ENCODE measurements around the gene TRAPPC3.

Gene TRAPPC3

DNA sequence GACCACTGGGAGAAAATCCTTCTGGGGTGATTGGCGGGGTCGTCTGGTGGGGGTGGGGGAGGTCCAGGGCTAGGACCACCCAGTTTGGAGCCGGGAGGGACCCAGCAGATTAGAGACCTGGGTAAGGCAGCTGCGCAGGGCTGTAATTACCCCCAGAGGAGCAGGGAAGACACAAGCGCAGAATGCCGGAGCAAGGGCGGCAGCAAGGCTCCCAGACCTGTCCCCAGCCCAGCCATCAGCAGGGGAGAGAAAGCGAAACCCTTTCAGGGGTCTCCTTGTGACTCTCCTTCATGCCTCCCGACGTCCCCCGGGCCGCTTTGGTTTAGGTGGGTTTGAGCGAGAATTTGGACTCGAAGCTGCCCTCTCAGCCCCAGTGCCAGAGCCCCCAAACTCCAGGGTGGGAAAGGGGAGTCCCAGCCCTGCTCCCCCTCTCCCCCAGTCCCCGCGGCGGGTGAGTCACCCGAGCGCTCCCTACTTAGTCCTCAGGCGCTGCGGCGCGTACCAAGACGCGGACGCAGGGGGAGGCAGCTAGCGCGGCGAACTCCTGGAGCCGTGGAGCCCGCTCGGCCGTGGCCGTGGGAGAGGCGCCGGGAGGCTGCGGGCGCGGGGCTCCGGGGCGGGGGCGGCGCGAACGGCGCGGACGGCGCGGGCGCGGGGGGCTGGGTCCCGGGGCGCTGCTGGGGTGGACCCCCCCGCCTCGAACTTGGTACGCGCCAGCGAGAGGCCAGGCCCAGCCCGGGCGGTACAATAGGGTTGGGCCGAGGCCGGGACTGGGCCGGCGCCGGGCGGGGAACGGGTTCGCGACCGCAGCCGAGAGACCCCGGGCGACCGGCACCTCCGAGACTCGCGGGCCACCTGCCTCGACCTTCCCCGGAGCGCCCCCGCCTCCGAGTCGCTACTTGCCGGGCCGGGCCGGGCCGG lies 6.4 kb upstream of the TRAPPC3 start, which contains the start of gene MAP7D1:
TSS of gene MAP7D1 (plus strand) at position 753 of the 921 bp plus-strand sequence. CDS start 258 bp downstream, outside the sequence.
- peak; percentile 59 to 81 for DNase-seq (ENCODE audit: low read depth in 1 of 2, low spot score in 1 of 2)
- in situ Hi-C loops (cut with HindIII; ENCODE audit: low pct_unique_long_range_greater_than_20kb, low sequenced_read_pairs), result no loop called here
- TF ChIP-seq JUND (IDR thresholded peaks at IDR 0.05; ENCODE audit: low read depth), result peak; percentile 43; the same call in 1 of the 2 replicates

DNA sequence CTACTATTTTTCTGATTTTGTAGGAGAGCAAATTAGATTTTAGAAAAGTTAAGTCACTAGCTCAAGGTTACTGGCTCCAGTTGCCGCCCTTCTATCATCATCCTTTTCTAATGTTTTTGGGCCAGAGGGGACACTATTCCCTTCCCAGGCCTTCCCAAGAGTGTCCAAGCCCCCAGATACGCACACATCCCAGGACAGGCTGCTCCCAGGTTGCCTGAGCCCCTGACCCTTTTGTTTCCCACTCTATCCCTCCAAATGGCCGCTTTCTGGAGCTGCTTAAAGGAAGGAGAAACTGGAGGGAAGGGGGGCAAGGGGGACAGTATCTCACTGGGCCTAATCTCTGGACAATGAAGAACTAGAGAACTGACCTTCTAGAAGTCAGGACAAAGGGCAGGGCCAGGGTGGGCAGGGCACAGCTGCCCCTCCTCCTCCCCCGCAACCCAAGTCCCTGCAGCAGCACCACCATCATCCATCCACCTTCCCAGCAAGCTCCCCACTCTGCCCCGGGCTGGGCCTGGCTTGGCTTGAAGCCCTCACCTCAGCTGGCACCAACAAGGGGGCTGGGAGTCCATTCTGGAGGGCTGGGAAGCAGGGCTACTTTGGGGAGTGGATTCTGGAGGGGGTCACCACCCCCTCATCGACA lies 5.6 kb upstream of the TRAPPC3 start:
- DNase-seq (ENCODE audit: low read depth in 1 of 2, low spot score in 1 of 2), result no peak
- in situ Hi-C loops (cut with HindIII; ENCODE audit: low pct_unique_long_range_greater_than_20kb, low sequenced_read_pairs), result no loop called here
- TF ChIP-seq JUND (IDR thresholded peaks at IDR 0.05; ENCODE audit: low read depth), result no peak

GRCh38 chr1:36154335-36154734 lies 5.0 kb upstream of the TRAPPC3 start:
- in situ Hi-C loops (cut with HindIII; ENCODE audit: low pct_unique_long_range_greater_than_20kb, low sequenced_read_pairs), result no loop called here
- DNase-seq (ENCODE audit: low read depth in 1 of 2, low spot score in 1 of 2), result no peak
- TF ChIP-seq JUND (IDR thresholded peaks at IDR 0.05; ENCODE audit: low read depth), result no peak

- in situ Hi-C loops (cut with HindIII; ENCODE audit: low pct_unique_long_range_greater_than_20kb, low sequenced_read_pairs), result no loop called here
- DNase-seq (ENCODE audit: low read depth in 1 of 2, low spot score in 1 of 2), result no peak
- TF ChIP-seq JUND (IDR thresholded peaks at IDR 0.05; ENCODE audit: low read depth), result no peak
Measured at GRCh38 chr1:36153476-36153875, 4.2 kb upstream of the TRAPPC3 start.

GRCh38 chr1:36151845-36152203 lies 2.5 kb upstream of the TRAPPC3 start:
- no peak for TF ChIP-seq JUND (IDR thresholded peaks at IDR 0.05; ENCODE audit: low read depth)
- in situ Hi-C loops (cut with HindIII; ENCODE audit: low pct_unique_long_range_greater_than_20kb, low sequenced_read_pairs), result no loop called here
- DNase-seq (ENCODE audit: low read depth in 1 of 2, low spot score in 1 of 2), result no peak

GRCh38 chr1:36151134-36151844 lies 2.0 kb upstream of the TRAPPC3 start:
- in situ Hi-C loops (cut with HindIII; ENCODE audit: low pct_unique_long_range_greater_than_20kb, low sequenced_read_pairs), result no loop called here
- TF ChIP-seq JUND (IDR thresholded peaks at IDR 0.05; ENCODE audit: low read depth), result no peak
- no peak for DNase-seq (ENCODE audit: low read depth in 1 of 2, low spot score in 1 of 2)

GRCh38 chr1:36150296-36151133 lies 1.2 kb upstream of the TRAPPC3 start:
- peak; percentile 61 to 95 for DNase-seq (ENCODE audit: low read depth in 1 of 2, low spot score in 1 of 2)
- in situ Hi-C loops (cut with HindIII; ENCODE audit: low pct_unique_long_range_greater_than_20kb, low sequenced_read_pairs), result no loop called here

DNA sequence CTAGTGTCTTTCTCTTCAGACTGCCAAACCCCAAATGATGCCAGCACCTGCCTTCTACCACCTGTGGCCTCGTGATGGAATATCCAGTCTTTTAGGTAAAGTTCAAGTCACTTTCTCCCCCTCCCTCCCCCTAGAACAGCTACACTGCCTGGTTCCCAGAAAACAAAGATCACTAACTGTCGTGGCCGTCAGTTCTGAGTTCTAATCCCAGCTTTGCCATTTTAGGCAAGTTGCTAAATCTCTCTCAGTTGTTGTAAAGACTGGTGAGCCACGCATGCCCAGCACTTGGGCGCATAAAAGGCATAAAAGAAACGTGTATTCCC lies 648 bp upstream of the TRAPPC3 start:
- in situ Hi-C loops (cut with HindIII; ENCODE audit: low pct_unique_long_range_greater_than_20kb, low sequenced_read_pairs), result no loop called here
- DNase-seq (ENCODE audit: low read depth in 1 of 2, low spot score in 1 of 2), result no peak

More at GRCh38 chr1:36150296-36151133, 1.2 kb upstream of the TRAPPC3 start:
- no peak for TF ChIP-seq JUND (IDR thresholded peaks at IDR 0.05; ENCODE audit: low read depth)

GRCh38 chr1:36148821-36149236 lies 457 bp downstream of the TRAPPC3 start:
- no peak for TF ChIP-seq JUND (IDR thresholded peaks at IDR 0.05; ENCODE audit: low read depth)
- no peak for DNase-seq (ENCODE audit: low read depth in 1 of 2, low spot score in 1 of 2)
- in situ Hi-C loops (cut with HindIII; ENCODE audit: low pct_unique_long_range_greater_than_20kb, low sequenced_read_pairs), result no loop called here

More for the DNA sequence above, 648 bp upstream of the TRAPPC3 start:
- no peak for TF ChIP-seq JUND (IDR thresholded peaks at IDR 0.05; ENCODE audit: low read depth)

DNA sequence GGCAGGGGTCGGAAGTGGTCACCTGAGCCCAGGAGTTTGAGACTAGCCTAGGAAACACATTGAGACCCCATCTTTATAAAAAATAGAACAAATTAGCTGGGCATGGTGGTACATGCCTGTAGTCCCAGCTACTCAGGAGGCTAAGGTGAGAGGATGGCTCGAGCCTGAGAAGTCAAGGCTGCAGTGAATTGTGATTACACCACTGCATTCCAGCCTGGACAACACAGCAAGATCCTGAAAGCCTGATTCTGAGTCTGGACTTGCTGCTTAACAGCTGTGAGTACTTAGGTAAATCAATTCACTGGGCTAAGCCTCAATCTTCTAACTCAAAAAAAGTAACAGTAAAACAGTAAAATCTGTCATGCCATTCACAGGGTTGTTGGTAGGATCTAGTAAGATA lies 4.9 kb downstream of the TRAPPC3 start:
- in situ Hi-C loops (cut with HindIII; ENCODE audit: low pct_unique_long_range_greater_than_20kb, low sequenced_read_pairs), result no loop called here
- TF ChIP-seq JUND (IDR thresholded peaks at IDR 0.05; ENCODE audit: low read depth), result no peak
- DNase-seq (ENCODE audit: low read depth in 1 of 2, low spot score in 1 of 2), result no peak

- in situ Hi-C loops (cut with HindIII; ENCODE audit: low pct_unique_long_range_greater_than_20kb, low sequenced_read_pairs), result no loop called here
- DNase-seq (ENCODE audit: low read depth in 1 of 2, low spot score in 1 of 2), result no peak
- TF ChIP-seq JUND (IDR thresholded peaks at IDR 0.05; ENCODE audit: low read depth), result no peak
Measured at GRCh38 chr1:36143424-36143823, 5.9 kb downstream of the TRAPPC3 start.

DNA sequence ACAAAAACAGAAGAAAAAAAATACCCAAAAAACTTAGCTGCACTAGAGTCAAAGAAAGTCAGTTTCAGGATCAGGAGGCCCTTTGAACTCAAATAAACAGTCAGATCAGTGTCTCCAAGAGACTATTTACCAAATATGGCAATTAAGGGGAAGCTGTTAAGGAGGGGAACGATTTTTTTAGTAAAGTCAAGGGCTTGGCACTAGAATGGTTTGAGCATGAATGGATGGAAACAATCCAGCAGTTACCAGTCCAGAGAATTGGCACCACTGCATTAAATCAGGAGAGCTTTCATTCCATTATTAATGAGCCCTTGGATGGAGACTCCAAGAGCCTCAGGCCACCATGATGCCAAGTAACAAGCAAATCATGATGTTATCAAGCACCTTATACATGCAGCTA lies 7.2 kb downstream of the TRAPPC3 start:
- in situ Hi-C loops (cut with HindIII; ENCODE audit: low pct_unique_long_range_greater_than_20kb, low sequenced_read_pairs), result no loop called here
- TF ChIP-seq JUND (IDR thresholded peaks at IDR 0.05; ENCODE audit: low read depth), result no peak

More for the DNA sequence above, 7.2 kb downstream of the TRAPPC3 start:
- no peak for DNase-seq (ENCODE audit: low read depth in 1 of 2, low spot score in 1 of 2)

Data from T47D (cell line).